DOHH2 (cell line): ENCODE data around the gene PEDS1.

Source experiments
- EZH2phosphoT487 ChIP-seq: fragments of 200-600 bp; sonication (generic); IDR thresholded peaks from 2 replicates; pipeline ENCODE4 v1.6.1; 2017; ENCODE audit warnings: borderline replicate concordance, mild to moderate bottlenecking, antibody characterized with exemption, low read length, moderate library complexity, mixed read lengths
- TF ChIP-seq, protein P1 (sequence below): fragments of 200-600 bp; sonication (generic); IDR thresholded peaks from one replicate; pipeline ENCODE4 v1.5.1; 2014; ENCODE audit warnings: antibody characterized with exemption, mild to moderate bottlenecking, low read depth, low read length; ENCODE audit not compliant: poor library complexity, severe bottlenecking

GRCh38 chr20:50182346-50182745 lies 28.8 kb upstream of the PEDS1 start:
- TF ChIP-seq, protein P1, sequence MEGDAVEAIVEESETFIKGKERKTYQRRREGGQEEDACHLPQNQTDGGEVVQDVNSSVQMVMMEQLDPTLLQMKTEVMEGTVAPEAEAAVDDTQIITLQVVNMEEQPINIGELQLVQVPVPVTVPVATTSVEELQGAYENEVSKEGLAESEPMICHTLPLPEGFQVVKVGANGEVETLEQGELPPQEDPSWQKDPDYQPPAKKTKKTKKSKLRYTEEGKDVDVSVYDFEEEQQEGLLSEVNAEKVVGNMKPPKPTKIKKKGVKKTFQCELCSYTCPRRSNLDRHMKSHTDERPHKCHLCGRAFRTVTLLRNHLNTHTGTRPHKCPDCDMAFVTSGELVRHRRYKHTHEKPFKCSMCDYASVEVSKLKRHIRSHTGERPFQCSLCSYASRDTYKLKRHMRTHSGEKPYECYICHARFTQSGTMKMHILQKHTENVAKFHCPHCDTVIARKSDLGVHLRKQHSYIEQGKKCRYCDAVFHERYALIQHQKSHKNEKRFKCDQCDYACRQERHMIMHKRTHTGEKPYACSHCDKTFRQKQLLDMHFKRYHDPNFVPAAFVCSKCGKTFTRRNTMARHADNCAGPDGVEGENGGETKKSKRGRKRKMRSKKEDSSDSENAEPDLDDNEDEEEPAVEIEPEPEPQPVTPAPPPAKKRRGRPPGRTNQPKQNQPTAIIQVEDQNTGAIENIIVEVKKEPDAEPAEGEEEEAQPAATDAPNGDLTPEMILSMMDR, result no peak
- TF ChIP-seq EZH2phosphoT487, result no peak
